ENCODE measurements around the gene JCAD.

JCAD gene

GRCh38 chr10:30074090-30074489 is 14.7 kb upstream of the JCAD start:
- DNase-seq (ENCODE audit: low read depth), result no peak

- no peak for DNase-seq (ENCODE audit: low read depth)
These were observed 14.3 kb upstream of the JCAD start for GRCh38 chr10:30073767-30074060.

GRCh38 chr10:30073045-30073766 is 13.8 kb upstream of the JCAD start:
- DNase-seq (ENCODE audit: low read depth), result no peak

GRCh38 chr10:30072068-30072467 is 12.7 kb upstream of the JCAD start:
- DNase-seq (ENCODE audit: low read depth), result no peak

- no peak for DNase-seq (ENCODE audit: low read depth)
These were observed 10.8 kb upstream of the JCAD start for GRCh38 chr10:30070001-30070685.

- no peak for DNase-seq (ENCODE audit: low read depth)
These were observed 9.3 kb upstream of the JCAD start for GRCh38 chr10:30068492-30069223.

GRCh38 chr10:30063099-30063498 is 3.7 kb upstream of the JCAD start:
- no peak for DNase-seq (ENCODE audit: low read depth)

- DNase-seq (ENCODE audit: low read depth), result no peak
These were observed 3.2 kb upstream of the JCAD start for GRCh38 chr10:30062582-30062981.

GRCh38 chr10:30062090-30062489 is 2.7 kb upstream of the JCAD start:
- no peak for DNase-seq (ENCODE audit: low read depth)

GRCh38 chr10:30058570-30059132 is 735 bp downstream of the JCAD start:
- no peak for DNase-seq (ENCODE audit: low read depth)

GRCh38 chr10:30057894-30058556 is 1.4 kb downstream of the JCAD start:
- no peak for DNase-seq (ENCODE audit: low read depth)

- DNase-seq (ENCODE audit: low read depth), result no peak
These were observed 2.0 kb downstream of the JCAD start for GRCh38 chr10:30057421-30057841.

- no peak for DNase-seq (ENCODE audit: low read depth)
These were observed 2.5 kb downstream of the JCAD start for GRCh38 chr10:30056767-30057355.

GRCh38 chr10:30056281-30056680 is 3.1 kb downstream of the JCAD start:
- no peak for DNase-seq (ENCODE audit: low read depth)

- DNase-seq (ENCODE audit: low read depth), result no peak
These were observed 4.1 kb downstream of the JCAD start for GRCh38 chr10:30055226-30055662.

- no peak for DNase-seq (ENCODE audit: low read depth)
These were observed 7.3 kb downstream of the JCAD start for GRCh38 chr10:30052062-30052461.

- DNase-seq (ENCODE audit: low read depth), result no peak
These were observed 8.2 kb downstream of the JCAD start for GRCh38 chr10:30051220-30051619.

GRCh38 chr10:30050411-30050810 is 9.0 kb downstream of the JCAD start:
- DNase-seq (ENCODE audit: low read depth), result no peak

- no peak for DNase-seq (ENCODE audit: low read depth)
These were observed 10.4 kb downstream of the JCAD start for GRCh38 chr10:30048768-30049517.

- no peak for DNase-seq (ENCODE audit: low read depth)
These were observed 11.4 kb downstream of the JCAD start for GRCh38 chr10:30047924-30048531.

- no peak for DNase-seq (ENCODE audit: low read depth)
These were observed 12.0 kb downstream of the JCAD start for GRCh38 chr10:30047430-30047829.
